Astrocyte of the spinal cord (primary cell): ENCODE data around the gene HCN3.
A peak's percentile ranks its signal among the peaks of the same experiment; 100 is the strongest.

Experiments used
- DNase-seq: peaks from one replicate; pipeline ENCODE4 v3.0.0; 2011; ENCODE audit warnings: low read depth, low spot score
- H3K4me3 ChIP-seq: 2 replicates; pipeline ENCODE4 v1.5.1; 2011; ENCODE audit warnings: low read depth, mild to moderate bottlenecking, low read length, moderate library complexity
- in situ Hi-C: cut with HindIII; loops from 2 replicates; pipeline ENCODE4 v1.10.0; 2017; ENCODE audit warnings: low sequenced_read_pairs
- TF ChIP-seq, protein P1 (sequence below): IDR thresholded peaks from 2 replicates; pipeline ENCODE4 v1.5.1; 2012; ENCODE audit warnings: low read depth, mild to moderate bottlenecking, low read length, inconsistent platforms

Gene HCN3

DNA sequence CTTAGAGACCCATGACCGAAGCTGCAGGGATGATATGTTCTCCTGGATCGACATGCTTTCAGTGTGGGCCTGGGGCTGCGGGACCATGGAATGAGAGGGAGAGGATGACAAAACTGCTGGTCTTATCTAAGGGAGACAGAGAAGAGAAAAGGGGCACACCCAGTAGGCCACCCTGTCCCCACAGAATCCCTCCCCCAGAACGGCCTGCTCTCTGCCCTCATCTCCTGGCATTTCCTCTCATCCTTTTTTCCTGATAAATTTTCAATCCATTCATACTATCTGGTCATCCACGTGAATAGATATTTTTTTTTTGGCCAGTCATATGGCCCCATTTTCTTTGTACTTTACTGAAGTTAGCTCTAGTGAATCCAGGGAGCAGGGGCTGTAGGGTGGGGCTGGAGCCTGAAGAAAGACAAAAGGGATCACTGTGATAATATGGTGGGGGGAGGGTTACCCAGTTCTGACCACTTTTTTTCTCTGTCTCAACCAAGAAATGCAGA lies 24.1 kb downstream of the HCN3 start, which contains the start of gene PKLR:
TSS of gene PKLR (minus strand) at position 97 of the 500 bp plus-strand sequence. CDS start at position 54, 43 bp downstream.
- no peak within 1 kb of the TSS for H3K4me3 ChIP-seq
- TF ChIP-seq, protein P1, sequence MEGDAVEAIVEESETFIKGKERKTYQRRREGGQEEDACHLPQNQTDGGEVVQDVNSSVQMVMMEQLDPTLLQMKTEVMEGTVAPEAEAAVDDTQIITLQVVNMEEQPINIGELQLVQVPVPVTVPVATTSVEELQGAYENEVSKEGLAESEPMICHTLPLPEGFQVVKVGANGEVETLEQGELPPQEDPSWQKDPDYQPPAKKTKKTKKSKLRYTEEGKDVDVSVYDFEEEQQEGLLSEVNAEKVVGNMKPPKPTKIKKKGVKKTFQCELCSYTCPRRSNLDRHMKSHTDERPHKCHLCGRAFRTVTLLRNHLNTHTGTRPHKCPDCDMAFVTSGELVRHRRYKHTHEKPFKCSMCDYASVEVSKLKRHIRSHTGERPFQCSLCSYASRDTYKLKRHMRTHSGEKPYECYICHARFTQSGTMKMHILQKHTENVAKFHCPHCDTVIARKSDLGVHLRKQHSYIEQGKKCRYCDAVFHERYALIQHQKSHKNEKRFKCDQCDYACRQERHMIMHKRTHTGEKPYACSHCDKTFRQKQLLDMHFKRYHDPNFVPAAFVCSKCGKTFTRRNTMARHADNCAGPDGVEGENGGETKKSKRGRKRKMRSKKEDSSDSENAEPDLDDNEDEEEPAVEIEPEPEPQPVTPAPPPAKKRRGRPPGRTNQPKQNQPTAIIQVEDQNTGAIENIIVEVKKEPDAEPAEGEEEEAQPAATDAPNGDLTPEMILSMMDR = no peak

DNA sequence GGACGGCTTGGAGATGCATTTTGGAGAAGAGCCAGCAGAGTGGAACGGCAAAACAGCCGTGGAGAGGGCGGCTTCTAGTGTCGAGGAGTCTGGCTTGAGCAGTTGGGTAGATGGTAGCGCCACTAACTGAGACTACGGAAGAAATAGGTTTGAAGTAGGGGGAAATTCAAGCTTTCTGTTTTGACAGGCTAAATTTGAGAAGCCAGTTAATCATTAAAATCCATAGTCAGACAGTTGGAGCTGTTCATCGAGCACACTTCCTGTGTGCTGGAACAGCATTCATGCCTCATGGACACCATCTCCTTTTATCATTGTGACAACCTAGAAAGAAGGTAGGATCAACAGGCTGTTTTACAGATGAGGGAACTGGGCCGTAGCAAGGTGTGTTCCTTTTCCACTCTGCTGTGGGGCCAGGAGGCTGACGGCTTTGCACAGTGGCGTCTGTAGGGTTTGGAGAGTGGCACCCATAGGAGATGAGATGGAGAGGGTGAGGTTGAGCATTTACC lies 27.3 kb downstream of the HCN3 start:
- no peak for DNase-seq
- no peak overlapping the region for H3K4me3 ChIP-seq
- TF ChIP-seq, protein P1 = no peak
- in situ Hi-C loops = no loop called here

More for the DNA sequence above, 24.1 kb downstream of the HCN3 start, which contains the start of gene PKLR:
- in situ Hi-C loops = no loop called here
- no peak for DNase-seq

DNA sequence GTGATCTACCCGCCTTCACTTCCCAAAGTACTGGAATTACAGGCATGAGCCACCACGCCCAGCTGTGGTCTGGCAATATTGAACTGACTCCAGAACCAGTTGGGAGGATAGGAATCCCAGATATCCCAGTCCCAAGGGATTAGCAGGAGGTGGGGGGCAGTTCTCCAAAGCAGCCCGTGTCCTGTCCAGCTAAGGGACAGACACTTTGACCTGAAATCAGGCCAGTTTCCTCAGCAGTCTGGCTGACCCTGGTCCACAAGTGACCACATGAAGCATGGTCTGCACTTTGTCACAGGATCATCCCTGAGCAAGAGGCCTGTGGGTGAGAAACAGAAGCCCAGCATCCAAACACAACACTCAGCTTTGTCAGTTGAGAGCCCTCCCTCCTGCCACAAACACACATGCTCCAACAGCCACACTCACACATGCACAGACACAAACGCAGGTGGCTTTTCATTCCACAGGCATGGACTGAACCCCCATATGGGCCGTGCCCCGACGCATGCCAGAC lies 28.7 kb downstream of the HCN3 start:
- H3K4me3 ChIP-seq = no peak overlapping the region
- no peak for DNase-seq
- TF ChIP-seq, protein P1 = no peak
- in situ Hi-C loops = no loop called here

DNA sequence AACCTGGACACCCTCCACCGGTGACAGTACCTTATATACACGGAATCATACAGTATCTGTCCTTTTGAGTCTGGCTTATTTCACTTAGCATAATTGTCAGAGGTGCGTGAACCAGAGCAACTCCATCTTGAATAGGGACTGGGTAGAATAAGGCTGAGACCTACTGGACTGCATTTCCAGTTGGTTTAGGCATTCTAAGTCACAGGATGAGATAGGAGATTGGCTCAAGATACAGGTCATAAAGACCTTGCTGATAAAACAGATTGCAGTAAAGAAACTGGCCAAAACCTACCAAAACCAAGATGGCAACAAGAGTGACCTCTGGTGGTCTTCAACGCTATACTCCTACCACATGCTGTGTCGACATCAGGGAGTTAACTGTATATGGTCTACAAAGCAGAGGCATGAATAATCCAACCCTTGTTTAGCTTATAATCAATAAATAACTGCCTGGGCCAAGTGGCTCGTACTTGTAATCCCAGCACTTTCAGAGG lies 30.0 kb downstream of the HCN3 start:
- DNase-seq = peak; percentile 20
- TF ChIP-seq, protein P1 = peak; percentile 42

DNA sequence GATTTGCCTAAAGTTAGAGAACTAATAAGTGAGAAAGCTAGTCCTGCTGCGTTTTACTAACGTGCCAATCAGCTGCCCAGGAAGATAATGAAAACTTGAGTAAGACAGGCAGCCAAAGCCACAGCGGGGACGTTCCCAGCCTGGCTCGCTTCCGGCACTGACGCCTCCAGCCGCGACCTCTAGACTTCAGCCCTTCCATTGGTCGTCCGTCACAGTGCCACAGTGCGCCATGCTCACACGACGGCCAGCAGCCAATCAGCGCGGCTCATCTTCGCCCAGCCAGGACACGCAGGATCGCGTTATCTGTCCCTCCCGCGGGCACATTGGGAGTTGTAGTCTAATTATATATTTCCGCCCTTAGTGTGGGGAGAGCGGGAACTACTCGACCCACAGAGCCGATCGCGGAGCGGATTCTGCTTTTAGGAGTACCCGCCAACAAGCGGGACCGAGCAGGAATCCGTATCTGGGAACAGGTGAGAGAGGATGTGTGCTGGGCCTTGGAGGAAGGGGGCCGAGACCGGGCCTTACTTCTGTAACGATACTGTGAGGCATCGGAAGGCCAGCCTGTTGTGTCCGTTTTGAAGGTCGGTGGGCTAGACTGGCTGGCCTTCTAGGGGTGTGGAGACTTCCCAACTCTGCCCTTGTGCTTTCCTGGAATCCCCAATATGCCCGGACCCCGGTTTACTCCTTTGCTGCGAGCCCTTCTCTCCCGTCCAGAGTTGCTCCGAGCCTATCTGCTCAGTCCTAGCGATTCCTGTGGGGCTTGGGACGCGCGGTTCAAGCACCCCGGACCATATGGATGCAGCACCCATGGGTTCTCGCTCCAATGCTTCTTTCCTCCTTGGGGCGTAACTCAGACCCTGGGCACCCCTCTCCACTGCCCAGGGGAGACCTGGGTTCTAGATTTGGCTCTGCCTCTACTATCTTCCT lies 31.5 kb downstream of the HCN3 start, which contains the start of gene FDPS:
TSS of gene FDPS (plus strand) at position 374 of the 930 bp plus-strand sequence. CDS start 924 bp downstream, outside the sequence.
- TF ChIP-seq, protein P1 = no peak
- peak within 1 kb of the TSS; percentile 98 for H3K4me3 ChIP-seq
- DNase-seq = peak; percentile 99
- in situ Hi-C loops = no loop called here

More for the DNA sequence above, 30.0 kb downstream of the HCN3 start:
- in situ Hi-C loops = no loop called here
- H3K4me3 ChIP-seq = no peak overlapping the region

DNA sequence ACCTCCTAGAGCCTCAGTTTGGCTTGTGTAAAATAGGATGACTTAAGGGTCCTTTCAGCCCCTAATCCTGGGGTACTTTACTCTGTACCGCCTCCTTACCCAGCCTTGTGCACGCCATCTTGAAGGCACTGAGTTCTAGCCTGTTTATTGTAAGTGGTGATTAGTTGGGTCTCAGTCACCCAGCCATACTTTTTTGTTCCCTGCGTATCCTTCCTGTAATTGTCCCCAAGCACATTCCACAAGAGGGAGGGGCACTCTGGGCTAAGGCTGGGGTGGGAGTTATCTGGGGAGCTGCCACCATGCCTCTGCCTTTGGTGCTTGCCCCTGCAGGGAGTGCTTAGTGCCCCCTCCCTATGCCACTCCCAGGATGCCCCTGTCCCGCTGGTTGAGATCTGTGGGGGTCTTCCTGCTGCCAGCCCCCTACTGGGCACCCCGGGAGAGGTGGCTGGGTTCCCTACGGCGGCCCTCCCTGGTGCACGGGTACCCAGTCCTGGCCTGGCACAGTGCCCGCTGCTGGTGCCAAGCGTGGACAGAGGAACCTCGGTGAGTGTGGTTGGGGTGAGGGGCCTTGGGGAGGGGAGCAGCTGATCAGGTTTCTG lies 32.3 kb downstream of the HCN3 start:
- peak overlapping the region; percentile 98 for H3K4me3 ChIP-seq
- in situ Hi-C loops = no loop called here
- TF ChIP-seq, protein P1 = no peak
- DNase-seq = peak; percentile 3
